Muscle of arm (tissue), 14 donors: Measurements from ENCODE around the gene SOAT2. TPM values are rescaled to one million over a fixed set of nuclear protein-coding genes. Genes with fewer than 3 reads are reported as not detected.

Source experiments
- DNase-seq: peaks from one replicate; pipeline ENCODE4 v3.0.0-alpha.2; 2013
- long read RNA-seq, 11 donors: transcript quantifications; one replicate each; lab custom pipeline, GENCODE V29; 2026
- polyA plus RNA-seq, 12 donors: library from polyadenylated mRNA; unstranded; fragments of 120-200 nt; gene quantifications; one replicate each; pipeline ENCODE4 v1.2.1, GENCODE V29; 2013; ENCODE audit not compliant: insufficient read length in 12 of 12

The SOAT2 gene
- 1 to 10 TPM in 1 of 12 donors, under 1 TPM in 10, not detected in 1; 0.13 to 8.0 (median 0.24) TPM for polyA plus RNA-seq
- long read RNA-seq, donor 1, partial matches to known transcripts = 6 of 8 reads
- long read RNA-seq, donor 1, other reads (novel, unspliced or antisense) = 0 of 8 reads
- long read RNA-seq, donor 2 = 0 reads
- long read RNA-seq, donor 3 = 0 reads
- long read RNA-seq, donor 4 = 0 reads
- long read RNA-seq, donor 5 = 0 reads
- long read RNA-seq, donor 6 = 0 reads
- long read RNA-seq, donor 7 = 0 reads
- long read RNA-seq, donor 8 = 0 reads
- long read RNA-seq, donor 9 = 0 reads
- long read RNA-seq, donor 10 = 0 reads
- long read RNA-seq, donor 11 = 0 reads

GRCh38 chr12:53102883-53103807, at the start of gene SOAT2:
Gene SOAT2 (plus strand): TSS chr12:53103486. CDS start chr12:53103578, 92 bp downstream.
- DNase-seq = no peak

- peak; percentile 91 for DNase-seq
Measured at GRCh38 chr12:53054112-53054878, 49.0 kb upstream of the SOAT2 start.

DNA sequence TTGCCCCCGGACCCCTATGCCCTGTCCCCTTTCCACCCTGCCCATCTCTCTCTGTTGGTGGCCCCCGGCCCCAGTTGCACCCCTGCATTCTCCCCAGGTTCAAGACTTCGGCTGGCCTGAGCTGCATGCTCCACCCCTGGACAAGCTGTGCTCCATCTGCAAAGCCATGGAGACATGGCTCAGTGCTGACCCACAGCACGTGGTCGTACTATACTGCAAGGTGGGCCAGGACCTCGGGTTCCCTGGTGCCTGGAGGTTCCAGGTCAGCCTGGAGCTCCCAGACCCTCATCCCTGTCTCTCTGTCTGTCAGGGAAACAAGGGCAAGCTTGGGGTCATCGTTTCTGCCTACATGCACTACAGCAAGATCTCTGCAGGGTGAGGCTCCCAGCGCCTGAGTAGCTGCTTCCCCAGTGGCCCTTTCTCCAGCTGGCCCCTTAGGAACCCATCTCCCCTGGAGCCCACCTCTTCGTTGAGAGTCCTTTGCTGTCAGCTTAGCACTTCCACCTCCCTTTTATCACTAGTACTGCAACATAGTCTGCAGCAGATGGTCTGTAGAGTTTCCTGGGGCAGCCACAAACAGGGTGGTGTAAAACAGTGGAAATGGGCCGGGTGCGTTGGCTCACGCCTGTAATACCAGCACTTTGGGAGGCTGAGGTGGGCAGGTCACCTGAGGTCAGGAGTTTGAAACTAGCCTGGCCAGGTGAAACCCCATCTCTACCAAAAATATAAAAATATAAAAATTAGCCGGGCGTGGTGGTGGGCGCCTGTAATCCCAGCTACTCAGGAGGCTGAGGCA, 47.6 kb upstream of the SOAT2 start:
- no peak for DNase-seq

DNA sequence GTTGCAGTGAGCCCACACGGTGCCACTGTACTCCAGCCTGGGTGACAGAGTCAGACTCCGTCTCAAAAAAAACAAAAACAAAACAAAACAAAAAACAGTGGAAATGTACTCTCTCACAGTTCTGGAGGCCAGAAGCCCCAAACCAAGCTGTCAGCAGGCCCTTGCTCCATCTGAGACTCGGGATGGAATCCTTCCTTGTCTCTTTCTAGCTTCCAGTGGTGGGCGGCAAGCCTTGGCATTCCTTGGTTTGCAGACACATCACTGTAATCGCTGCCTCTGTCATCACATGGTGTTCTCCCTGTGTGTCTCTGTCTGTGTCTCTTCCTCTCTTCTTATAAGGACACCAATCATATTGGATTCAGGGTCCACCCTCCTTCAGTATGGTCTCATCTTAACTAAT, 47.0 kb upstream of the SOAT2 start:
- DNase-seq = no peak

GRCh38 chr12:53056901-53057300, 46.4 kb upstream of the SOAT2 start:
- no peak for DNase-seq

GRCh38 chr12:53057816-53058500, 45.3 kb upstream of the SOAT2 start:
- no peak for DNase-seq

GRCh38 chr12:53058674-53059433, 44.4 kb upstream of the SOAT2 start:
- DNase-seq = no peak

DNA sequence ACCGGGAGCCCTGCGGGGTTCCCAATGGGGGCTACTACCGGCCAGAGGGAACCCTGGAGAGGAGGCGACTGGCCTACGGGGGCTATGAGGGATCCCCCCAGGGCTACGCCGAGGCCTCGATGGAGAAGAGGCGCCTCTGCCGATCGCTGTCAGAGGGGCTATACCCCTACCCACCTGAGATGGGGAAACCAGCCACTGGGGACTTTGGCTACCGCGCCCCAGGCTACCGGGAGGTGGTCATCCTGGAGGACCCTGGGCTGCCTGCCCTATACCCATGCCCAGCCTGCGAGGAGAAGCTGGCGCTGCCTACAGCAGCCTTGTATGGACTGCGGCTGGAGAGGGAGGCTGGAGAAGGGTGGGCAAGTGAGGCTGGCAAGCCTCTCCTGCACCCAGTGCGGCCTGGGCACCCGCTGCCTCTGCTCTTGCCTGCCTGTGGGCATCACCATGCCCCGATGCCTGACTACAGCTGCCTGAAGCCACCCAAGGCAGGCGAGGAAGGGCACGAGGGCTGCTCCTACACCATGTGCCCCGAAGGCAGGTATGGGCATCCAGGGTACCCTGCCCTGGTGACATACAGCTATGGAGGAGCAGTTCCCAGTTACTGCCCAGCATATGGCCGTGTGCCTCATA, 43.7 kb upstream of the SOAT2 start:
- no peak for DNase-seq

DNA sequence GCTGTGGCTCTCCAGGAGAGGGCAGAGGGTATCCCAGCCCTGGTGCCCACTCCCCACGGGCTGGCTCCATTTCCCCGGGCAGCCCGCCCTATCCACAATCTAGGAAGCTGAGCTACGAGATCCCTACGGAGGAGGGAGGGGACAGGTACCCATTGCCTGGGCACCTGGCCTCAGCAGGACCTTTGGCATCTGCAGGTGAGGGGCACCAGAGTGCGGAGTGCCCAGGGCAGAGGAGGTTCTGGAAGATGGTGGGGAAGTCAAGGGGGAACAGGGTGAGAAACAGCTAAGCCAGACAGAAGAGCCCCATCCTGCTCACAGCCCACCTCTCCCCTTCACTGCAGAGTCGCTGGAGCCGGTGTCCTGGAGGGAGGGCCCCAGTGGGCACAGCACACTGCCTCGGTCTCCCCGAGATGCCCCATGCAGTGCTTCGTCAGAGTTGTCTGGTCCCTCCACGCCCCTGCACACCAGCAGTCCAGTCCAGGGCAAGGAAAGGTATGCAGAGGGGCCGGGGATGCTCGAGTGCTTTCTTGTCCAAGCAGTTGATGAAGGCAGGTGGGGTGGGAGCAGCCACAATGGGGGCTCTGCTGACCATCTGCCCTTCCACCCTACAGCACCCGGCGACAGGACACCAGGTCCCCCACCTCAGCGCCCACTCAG, 43.1 kb upstream of the SOAT2 start:
- DNase-seq = no peak

- DNase-seq = no peak
Measured at GRCh38 chr12:53060721-53061276, 42.5 kb upstream of the SOAT2 start.

DNA sequence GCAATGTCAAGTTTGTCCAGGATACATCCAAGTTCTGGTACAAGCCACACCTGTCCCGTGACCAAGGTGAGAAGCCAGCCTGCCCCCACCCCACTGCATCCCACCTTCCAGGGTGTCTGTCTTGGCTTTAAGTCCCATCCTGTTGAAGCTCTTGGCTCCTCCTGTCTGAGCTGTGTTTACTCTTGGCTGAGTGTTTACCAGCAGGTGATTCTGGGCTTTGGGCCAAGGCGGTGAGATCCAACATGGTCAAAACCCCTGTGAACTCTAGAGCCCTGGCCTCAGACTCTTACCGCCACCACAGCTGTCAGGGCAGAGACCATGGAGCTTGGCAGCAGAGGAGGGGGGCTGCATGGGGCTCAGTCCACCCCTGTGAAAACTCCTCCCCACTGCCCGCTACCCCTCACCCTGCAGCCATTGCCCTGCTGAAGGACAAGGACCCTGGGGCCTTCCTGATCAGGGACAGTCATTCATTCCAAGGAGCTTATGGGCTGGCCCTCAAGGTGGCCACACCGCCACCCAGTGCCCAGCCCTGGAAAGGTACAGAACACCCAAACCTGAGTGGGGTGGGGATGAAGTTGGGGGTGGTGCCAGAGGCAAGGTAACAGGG, 41.8 kb upstream of the SOAT2 start:
- DNase-seq = no peak

DNA sequence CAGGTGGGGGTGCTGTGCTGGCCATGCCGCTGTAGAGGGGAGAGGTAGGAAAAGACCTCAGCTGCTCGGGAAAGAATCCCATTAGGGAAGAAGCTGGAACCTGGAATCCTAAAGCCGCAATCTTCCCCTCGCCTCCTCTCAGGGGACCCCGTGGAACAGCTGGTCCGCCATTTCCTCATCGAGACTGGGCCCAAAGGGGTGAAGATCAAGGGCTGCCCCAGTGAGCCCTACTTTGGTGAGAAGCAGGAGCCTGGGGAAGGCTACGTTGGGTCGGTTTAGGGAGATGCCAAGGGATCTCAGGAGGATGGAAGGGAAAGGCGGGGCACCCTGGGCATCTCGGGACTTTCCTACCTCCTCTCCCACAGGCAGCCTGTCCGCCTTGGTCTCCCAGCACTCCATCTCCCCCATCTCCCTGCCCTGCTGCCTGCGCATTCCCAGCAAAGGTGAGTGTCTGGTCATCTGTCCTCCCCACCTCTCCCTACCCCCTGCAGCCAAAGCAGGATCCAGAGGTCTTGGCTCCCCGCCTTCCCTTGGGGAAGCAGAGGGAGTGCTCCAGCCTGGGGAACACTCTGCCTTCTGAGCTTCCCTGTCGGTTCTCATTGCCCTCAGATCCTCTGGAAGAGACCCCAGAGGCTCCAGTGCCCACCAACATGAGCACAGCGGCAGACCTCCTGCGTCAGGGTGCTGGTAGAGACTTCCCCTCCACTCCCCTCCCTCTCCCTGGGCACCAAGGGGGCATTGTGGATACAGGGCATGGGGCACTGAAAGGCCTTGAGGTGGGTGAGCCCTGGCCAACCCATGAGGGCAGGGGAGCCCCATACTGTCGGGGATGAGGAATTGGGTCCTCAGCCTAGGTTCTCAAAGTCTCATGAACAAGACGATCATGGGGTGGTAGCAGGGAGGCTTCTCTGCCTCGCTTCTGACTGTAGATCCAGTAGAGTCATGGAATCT, 41.0 kb upstream of the SOAT2 start:
- DNase-seq = no peak

GRCh38 chr12:53062977-53063707, 40.1 kb upstream of the SOAT2 start:
- DNase-seq = no peak

- peak; percentile 89 for DNase-seq
Measured at GRCh38 chr12:53063708-53064612, 39.3 kb upstream of the SOAT2 start.
